ENCODE measurements around the gene QRICH1. TPM values are rescaled to one million over a fixed set of nuclear protein-coding genes. Genes with fewer than 3 reads are reported as not detected.
A peak's percentile ranks its signal among the peaks of the same experiment; 100 is the strongest.

Gene QRICH1
- total and polyA plus RNA-seq, 2 of the 13 experiments (the other 11 are each of a cell fraction or from before 2014, with no cell fraction given) = 52.6 to 102 TPM

DNA sequence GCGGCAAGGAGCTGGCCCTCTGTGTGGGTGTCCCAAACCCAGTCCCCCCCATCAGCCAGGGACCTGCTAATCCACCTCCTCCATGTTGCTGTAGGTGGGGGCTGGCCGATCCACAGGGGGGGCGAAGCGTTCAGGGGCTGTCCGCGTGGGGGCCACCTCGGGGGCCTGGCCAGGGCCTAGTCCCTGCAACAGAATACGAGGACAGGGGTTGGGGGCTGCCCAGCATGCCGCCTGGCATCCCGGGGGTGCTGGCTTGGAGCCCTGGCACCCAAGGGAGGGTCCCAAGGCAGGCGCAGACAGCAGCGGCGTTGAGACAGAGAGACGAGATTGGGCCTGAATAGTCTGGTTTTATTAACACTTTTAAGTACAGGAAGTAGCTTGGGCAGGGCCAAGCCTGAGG, 14.5 kb upstream of the QRICH1 start:
- no peak for TF ChIP-seq TEAD3 (CRISPR knock-in tag; optimal IDR thresholded peaks at IDR 0.05; ENCODE audit: borderline replicate concordance)
- TF ChIP-seq, protein P1, sequence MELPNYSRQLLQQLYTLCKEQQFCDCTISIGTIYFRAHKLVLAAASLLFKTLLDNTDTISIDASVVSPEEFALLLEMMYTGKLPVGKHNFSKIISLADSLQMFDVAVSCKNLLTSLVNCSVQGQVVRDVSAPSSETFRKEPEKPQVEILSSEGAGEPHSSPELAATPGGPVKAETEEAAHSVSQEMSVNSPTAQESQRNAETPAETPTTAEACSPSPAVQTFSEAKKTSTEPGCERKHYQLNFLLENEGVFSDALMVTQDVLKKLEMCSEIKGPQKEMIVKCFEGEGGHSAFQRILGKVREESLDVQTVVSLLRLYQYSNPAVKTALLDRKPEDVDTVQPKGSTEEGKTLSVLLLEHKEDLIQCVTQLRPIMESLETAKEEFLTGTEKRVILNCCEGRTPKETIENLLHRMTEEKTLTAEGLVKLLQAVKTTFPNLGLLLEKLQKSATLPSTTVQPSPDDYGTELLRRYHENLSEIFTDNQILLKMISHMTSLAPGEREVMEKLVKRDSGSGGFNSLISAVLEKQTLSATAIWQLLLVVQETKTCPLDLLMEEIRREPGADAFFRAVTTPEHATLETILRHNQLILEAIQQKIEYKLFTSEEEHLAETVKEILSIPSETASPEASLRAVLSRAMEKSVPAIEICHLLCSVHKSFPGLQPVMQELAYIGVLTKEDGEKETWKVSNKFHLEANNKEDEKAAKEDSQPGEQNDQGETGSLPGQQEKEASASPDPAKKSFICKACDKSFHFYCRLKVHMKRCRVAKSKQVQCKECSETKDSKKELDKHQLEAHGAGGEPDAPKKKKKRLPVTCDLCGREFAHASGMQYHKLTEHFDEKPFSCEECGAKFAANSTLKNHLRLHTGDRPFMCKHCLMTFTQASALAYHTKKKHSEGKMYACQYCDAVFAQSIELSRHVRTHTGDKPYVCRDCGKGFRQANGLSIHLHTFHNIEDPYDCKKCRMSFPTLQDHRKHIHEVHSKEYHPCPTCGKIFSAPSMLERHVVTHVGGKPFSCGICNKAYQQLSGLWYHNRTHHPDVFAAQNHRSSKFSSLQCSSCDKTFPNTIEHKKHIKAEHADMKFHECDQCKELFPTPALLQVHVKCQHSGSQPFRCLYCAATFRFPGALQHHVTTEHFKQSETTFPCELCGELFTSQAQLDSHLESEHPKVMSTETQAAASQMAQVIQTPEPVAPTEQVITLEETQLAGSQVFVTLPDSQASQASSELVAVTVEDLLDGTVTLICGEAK (IDR thresholded peaks at IDR 0.05) = no peak
- TF ChIP-seq, protein P1 (CRISPR knock-in tag; IDR thresholded peaks at IDR 0.05) = no peak
- peak; percentile 55 for TF ChIP-seq AGO2 (optimal IDR thresholded peaks at IDR 0.05; ENCODE audit: low read depth, low read length)
- WGBS (ENCODE audit: low lambda C conversion rate) = 89% methylated on average over 10 of the region's 14 CpGs
- in situ Hi-C loops (cut with HindIII; ENCODE audit: extremely low pct_ligation_motif_present, low pct_unique_long_range_greater_than_20kb) (no loop called here), intact Hi-C loops (cut with micrococcal nuclease; ENCODE audit: unreplicated experiment) (no loop called here)
- FAIRE-seq (no peak), DNase-seq (ENCODE audit: low spot score) (no peak), ATAC-seq (no peak)
- peaks cover 17% of the 10 kb centered on the region for H3K4me1 ChIP-seq (ENCODE audit: insufficient read depth, low read length)
- H3K36me3 ChIP-seq (replicated peaks in 1 of 2; ENCODE audit: control insufficient read depth in 1 of 2, insufficient read depth in 2 of 2, low read length in 2 of 2) = peaks cover 23 to 46% of the 10 kb centered on the region in 2 experiments
- H3K4me3 ChIP-seq (replicated peaks in 1 of 3; ENCODE audit: insufficient read depth in 1 of 3, low read depth in 2 of 3, low read length in 3 of 3) = no peak overlapping the region
- no peaks in the 10 kb centered on the region for H3K9me3 ChIP-seq (ENCODE audit: low read length)
- H3K4me2 ChIP-seq (ENCODE audit: low read depth, low read length) = no peak overlapping the region
- H3K9ac ChIP-seq (ENCODE audit: insufficient read depth, low read depth, low read length) = no peak overlapping the region
- H2AFZ ChIP-seq (ENCODE audit: low read length) = no peak overlapping the region
- CTCF ChIA-PET (ENCODE audit: low intra/inter-chr PET ratio, low total read pairs) = no interaction called here
- POLR2A ChIA-PET = interaction anchor here (5.7 to 10.0 kb wide), 2 partner anchors 12 to 14 kb away, joined by 32 to 91 read pairs; partner anchors contain the start of genes QRICH1 and USP19
- no peaks in the 10 kb centered on the region for H3K27me3 ChIP-seq (ENCODE audit: control insufficient read depth in 1 of 2, insufficient read depth in 2 of 2, low read length in 2 of 2)
- H4K20me1 ChIP-seq (ENCODE audit: insufficient read depth, low read length) = no peaks in the 10 kb centered on the region
- H3K79me2 ChIP-seq (ENCODE audit: insufficient read depth, low read length) = peaks cover 13% of the 10 kb centered on the region
- H3K27ac ChIP-seq (ENCODE audit: extremely low read length, insufficient read depth, low read length) = no peak overlapping the region
- no TSS peak for BruUV-seq (replicated peaks)

All from HepG2 (cell line).